ENCODE measurements around the gene CELA2A.
"Not testable (repeated sequence)": the region's sequence is repeated elsewhere in the genome, so short reads cannot be mapped to it uniquely, and the experiment has no call there.

Gene CELA2A

GRCh38 chr1:15469361-15469760, 12.8 kb downstream of the CELA2A start:
- Histone ChIP-seq H3K27ac (ENCODE audit: low read depth, low read length, severe bottlenecking) (no peak overlapping the region), H3K4me3 (ENCODE audit: extremely low read depth, insufficient read depth, low read length, poor library complexity, severe bottlenecking) (no peak overlapping the region), H3K9me3 (ENCODE audit: control insufficient read depth, low read length) (no peaks in the 10 kb centered on the region), H3K4me1 (ENCODE audit: control insufficient read depth, insufficient read depth, low read length, poor library complexity, severe bottlenecking) (no peaks in the 10 kb centered on the region), H3K36me3 (ENCODE audit: control insufficient read depth, insufficient read depth, low read length) (no peaks in the 10 kb centered on the region)
- WGBS, 2 experiments (ENCODE audit: insufficient coverage in 2 of 2), result 80 to 86% methylated on average over 1 to 2 of the region's 3 CpGs

- H3K4me3 ChIP-seq (ENCODE audit: extremely low read depth, insufficient read depth, low read length, poor library complexity, severe bottlenecking); H3K27ac ChIP-seq (ENCODE audit: low read depth, low read length, severe bottlenecking); H3K9me3 ChIP-seq (ENCODE audit: control insufficient read depth, low read length); H3K36me3 ChIP-seq (ENCODE audit: control insufficient read depth, insufficient read depth, low read length); H3K4me1 ChIP-seq (ENCODE audit: control insufficient read depth, insufficient read depth, low read length, poor library complexity, severe bottlenecking): not testable (repeated sequence)
- 88 to 95% methylated on average over 8 of the region's 9 CpGs for WGBS, 2 experiments (ENCODE audit: insufficient coverage in 2 of 2)
Measured at GRCh38 chr1:15469821-15470448, 13.4 kb downstream of the CELA2A start.

DNA sequence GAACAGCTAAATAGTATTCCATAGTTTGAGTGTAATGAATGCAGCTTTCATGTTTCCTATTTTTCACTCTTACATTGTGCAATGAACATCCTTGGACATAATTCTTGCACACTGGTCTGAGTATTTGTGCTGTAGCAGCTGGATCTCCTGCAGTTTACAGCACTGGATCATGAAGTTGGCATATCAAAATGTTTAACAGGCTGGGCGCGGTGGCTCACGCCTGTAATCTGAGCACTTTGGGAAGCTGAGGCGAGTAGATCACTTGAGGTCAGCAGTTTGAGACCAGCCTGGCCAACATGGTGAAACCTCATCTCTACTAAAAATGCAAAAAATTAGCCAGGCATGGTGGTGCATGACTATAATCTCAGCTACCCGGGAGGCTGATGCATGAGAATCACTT, 14.5 kb downstream of the CELA2A start:
- H3K27ac ChIP-seq (ENCODE audit: low read depth, low read length, severe bottlenecking); H3K9me3 ChIP-seq (ENCODE audit: control insufficient read depth, low read length); H3K4me3 ChIP-seq (ENCODE audit: extremely low read depth, insufficient read depth, low read length, poor library complexity, severe bottlenecking); H3K36me3 ChIP-seq (ENCODE audit: control insufficient read depth, insufficient read depth, low read length); H3K4me1 ChIP-seq (ENCODE audit: control insufficient read depth, insufficient read depth, low read length, poor library complexity, severe bottlenecking): not testable (repeated sequence)
- 89 to 94% methylated on average over 4 to 5 of the region's 5 CpGs for WGBS, 2 experiments (ENCODE audit: insufficient coverage in 2 of 2)

GRCh38 chr1:15471723-15472122, 15.2 kb downstream of the CELA2A start:
- H3K9me3 ChIP-seq (ENCODE audit: control insufficient read depth, low read length), result not testable (repeated sequence)

GRCh38 chr1:15472587-15472986, 16.1 kb downstream of the CELA2A start:
- H3K4me3 ChIP-seq (ENCODE audit: extremely low read depth, insufficient read depth, low read length, poor library complexity, severe bottlenecking), result no peak overlapping the region
- H3K27ac ChIP-seq (ENCODE audit: low read depth, low read length, severe bottlenecking), result no peak overlapping the region
- no peaks in the 10 kb centered on the region for H3K9me3 ChIP-seq (ENCODE audit: control insufficient read depth, low read length)
- 78 to 87% methylated on average over 9 to 10 of the region's 11 CpGs for WGBS, 2 experiments (ENCODE audit: insufficient coverage in 2 of 2)
- H3K36me3 ChIP-seq (ENCODE audit: control insufficient read depth, insufficient read depth, low read length), result no peaks in the 10 kb centered on the region
- no peaks in the 10 kb centered on the region for H3K4me1 ChIP-seq (ENCODE audit: control insufficient read depth, insufficient read depth, low read length, poor library complexity, severe bottlenecking)

More at GRCh38 chr1:15471723-15472122, 15.2 kb downstream of the CELA2A start:
- WGBS, 2 experiments (ENCODE audit: insufficient coverage in 2 of 2), result 93 to 94% methylated on average over 5 of the region's 6 CpGs
- not testable (repeated sequence) for H3K36me3 ChIP-seq (ENCODE audit: control insufficient read depth, insufficient read depth, low read length); H3K4me3 ChIP-seq (ENCODE audit: extremely low read depth, insufficient read depth, low read length, poor library complexity, severe bottlenecking); H3K27ac ChIP-seq (ENCODE audit: low read depth, low read length, severe bottlenecking); H3K4me1 ChIP-seq (ENCODE audit: control insufficient read depth, insufficient read depth, low read length, poor library complexity, severe bottlenecking)

- no peaks in the 10 kb centered on the region for H3K36me3 ChIP-seq (ENCODE audit: control insufficient read depth, insufficient read depth, low read length)
- 93 to 100% methylated on average over 2 to 3 of the region's 5 CpGs for WGBS, 2 experiments (ENCODE audit: insufficient coverage in 2 of 2)
- no peaks in the 10 kb centered on the region for H3K9me3 ChIP-seq (ENCODE audit: control insufficient read depth, low read length)
- no peak within 1 kb of the TSS for H3K27ac ChIP-seq (ENCODE audit: low read depth, low read length, severe bottlenecking)
- no peaks in the 10 kb centered on the region for H3K4me1 ChIP-seq (ENCODE audit: control insufficient read depth, insufficient read depth, low read length, poor library complexity, severe bottlenecking)
- no peak within 1 kb of the TSS for H3K4me3 ChIP-seq (ENCODE audit: extremely low read depth, insufficient read depth, low read length, poor library complexity, severe bottlenecking)
Measured at GRCh38 chr1:15475752-15476314, 19.3 kb downstream of the CELA2A start, which contains the start of gene CELA2B. Gene CELA2B (plus strand): TSS chr1:15476104. CDS start chr1:15476126, 22 bp downstream.

DNA sequence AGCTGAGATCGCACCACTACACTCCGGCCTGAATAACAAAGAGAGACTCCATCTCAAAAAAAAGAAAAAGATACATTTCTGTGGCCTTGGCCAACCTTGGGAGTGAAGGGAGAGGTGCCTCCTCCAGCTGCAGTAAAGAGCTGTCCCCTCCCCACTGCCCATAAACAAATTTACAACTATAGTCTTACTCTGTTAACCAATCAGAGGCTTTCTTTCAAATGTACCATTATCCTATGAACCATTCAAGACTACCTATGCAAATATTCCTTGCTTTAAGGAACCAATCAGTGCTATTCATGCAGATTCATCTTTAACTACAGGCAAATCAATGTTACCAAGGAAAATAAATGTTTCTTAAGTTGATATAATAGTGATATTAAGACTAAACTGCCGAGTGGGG, 20.4 kb downstream of the CELA2A start:
- 83% methylated on average over 1 of the region's 3 CpGs; no CpG with 5 or more reads in 1 of the 2 experiments for WGBS, 2 experiments (ENCODE audit: insufficient coverage in 2 of 2)
- Histone ChIP-seq H3K4me3 (ENCODE audit: extremely low read depth, insufficient read depth, low read length, poor library complexity, severe bottlenecking) (no peak overlapping the region), H3K36me3 (ENCODE audit: control insufficient read depth, insufficient read depth, low read length) (no peaks in the 10 kb centered on the region), H3K27ac (ENCODE audit: low read depth, low read length, severe bottlenecking) (no peak overlapping the region), H3K9me3 (ENCODE audit: control insufficient read depth, low read length) (no peaks in the 10 kb centered on the region), H3K4me1 (ENCODE audit: control insufficient read depth, insufficient read depth, low read length, poor library complexity, severe bottlenecking) (no peaks in the 10 kb centered on the region)

DNA sequence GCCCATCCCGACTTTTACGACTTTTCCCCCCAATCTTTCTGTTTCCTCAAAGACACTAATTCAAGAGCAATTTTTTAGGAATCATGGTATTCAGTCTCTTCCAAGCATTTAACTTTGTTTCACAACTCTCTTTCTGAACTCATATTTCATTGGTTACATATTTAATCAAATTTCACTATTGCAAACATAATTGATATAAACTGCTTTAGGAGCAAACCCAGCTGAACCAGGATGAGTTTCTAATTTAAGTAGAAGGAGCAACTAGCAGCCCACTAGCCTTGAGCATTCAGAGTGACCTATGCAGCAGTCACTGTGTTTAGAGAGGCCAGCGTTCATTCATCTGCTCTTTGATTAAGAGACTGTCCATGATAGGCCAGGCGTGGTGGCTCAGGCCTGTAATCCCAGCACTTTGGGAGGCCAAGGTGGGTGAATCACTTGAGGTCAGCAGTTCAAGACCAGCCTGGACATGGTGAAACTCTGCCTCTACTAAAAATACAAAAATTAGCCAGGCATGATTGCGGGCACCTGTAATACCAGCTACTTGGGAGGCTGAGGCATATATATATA, 21.2 kb downstream of the CELA2A start:
- Histone ChIP-seq H3K9me3 (ENCODE audit: control insufficient read depth, low read length) (no peaks in the 10 kb centered on the region), H3K4me1 (ENCODE audit: control insufficient read depth, insufficient read depth, low read length, poor library complexity, severe bottlenecking) (no peaks in the 10 kb centered on the region), H3K27ac (ENCODE audit: low read depth, low read length, severe bottlenecking) (no peak overlapping the region), H3K36me3 (ENCODE audit: control insufficient read depth, insufficient read depth, low read length) (no peaks in the 10 kb centered on the region), H3K4me3 (ENCODE audit: extremely low read depth, insufficient read depth, low read length, poor library complexity, severe bottlenecking) (no peak overlapping the region)
- WGBS, 2 experiments (ENCODE audit: insufficient coverage in 2 of 2), result 96% methylated on average over 3 to 4 of the region's 5 CpGs

DNA sequence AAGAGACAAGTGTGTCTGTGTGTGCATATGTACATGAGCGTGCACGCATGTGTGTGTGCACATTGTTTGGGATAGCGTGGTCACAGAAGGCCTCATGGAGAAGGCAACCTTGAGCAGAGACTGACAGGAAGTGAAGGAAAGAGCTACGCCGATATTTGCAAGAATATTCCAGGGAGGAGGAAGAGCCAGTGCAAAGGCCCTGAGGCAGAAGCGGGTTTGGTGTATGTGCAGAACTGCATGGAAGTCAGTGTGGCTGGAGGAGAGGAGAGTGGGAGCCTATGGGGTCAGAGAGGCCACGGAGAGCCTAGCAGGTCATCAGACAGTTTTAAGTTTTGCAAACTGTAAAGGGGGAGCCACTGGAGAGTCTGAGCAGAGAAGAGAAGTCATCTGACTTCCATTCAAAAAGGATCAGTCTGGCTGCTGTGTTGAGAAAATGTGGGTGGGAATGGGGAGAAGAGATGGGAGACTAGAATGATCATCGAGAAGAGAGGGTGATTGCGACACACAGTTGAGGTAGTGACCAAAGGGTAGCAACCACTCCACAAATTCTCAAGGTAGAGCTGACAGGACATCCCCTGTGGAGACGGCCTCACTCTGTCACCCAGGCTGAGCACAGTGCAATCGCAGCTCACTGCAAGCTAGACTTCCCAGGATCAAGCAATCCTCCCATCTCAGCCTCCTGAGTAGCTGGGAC, 23.3 kb downstream of the CELA2A start:
- WGBS, 2 experiments (ENCODE audit: insufficient coverage in 2 of 2), result 90 to 91% methylated on average over 10 to 11 of the region's 11 CpGs
- no peaks in the 10 kb centered on the region for H3K4me1 ChIP-seq (ENCODE audit: control insufficient read depth, insufficient read depth, low read length, poor library complexity, severe bottlenecking)
- H3K9me3 ChIP-seq (ENCODE audit: control insufficient read depth, low read length), result no peaks in the 10 kb centered on the region

DNA sequence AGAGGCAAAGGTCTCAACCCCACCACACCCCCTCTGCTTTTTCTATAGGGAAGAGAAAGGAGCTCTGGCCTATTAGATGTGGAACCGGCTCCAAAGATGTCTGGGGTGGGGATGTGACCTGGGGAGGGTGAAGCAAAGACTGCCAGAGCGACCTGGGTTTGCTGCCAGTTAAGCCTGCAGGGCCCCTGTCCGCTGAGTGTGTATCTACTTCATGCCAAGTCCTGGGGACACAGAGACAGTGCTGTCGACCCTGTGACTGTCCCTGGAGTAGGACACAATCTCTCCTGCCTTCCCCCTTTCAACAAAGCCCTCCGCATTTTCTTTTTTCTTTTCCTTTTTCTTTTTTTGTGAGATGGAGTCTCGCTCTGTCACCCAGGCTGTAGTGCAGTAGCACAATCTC, 25.9 kb downstream of the CELA2A start:
- not testable (repeated sequence) for H3K36me3 ChIP-seq (ENCODE audit: control insufficient read depth, insufficient read depth, low read length); H3K27ac ChIP-seq (ENCODE audit: low read depth, low read length, severe bottlenecking); H3K9me3 ChIP-seq (ENCODE audit: control insufficient read depth, low read length); H3K4me3 ChIP-seq (ENCODE audit: extremely low read depth, insufficient read depth, low read length, poor library complexity, severe bottlenecking); H3K4me1 ChIP-seq (ENCODE audit: control insufficient read depth, insufficient read depth, low read length, poor library complexity, severe bottlenecking)
- 79 to 95% methylated on average over 4 of the region's 6 CpGs for WGBS, 2 experiments (ENCODE audit: insufficient coverage in 2 of 2)

More for the DNA sequence above, 23.3 kb downstream of the CELA2A start:
- Histone ChIP-seq H3K4me3 (ENCODE audit: extremely low read depth, insufficient read depth, low read length, poor library complexity, severe bottlenecking) (no peak overlapping the region), H3K27ac (ENCODE audit: low read depth, low read length, severe bottlenecking) (no peak overlapping the region), H3K36me3 (ENCODE audit: control insufficient read depth, insufficient read depth, low read length) (no peaks in the 10 kb centered on the region)
